Neural crest cell (in vitro differentiated cells): ENCODE measurements around the gene OGFR. TPM values are rescaled to one million over a fixed set of nuclear protein-coding genes. Genes with fewer than 3 reads are reported as not detected.
A peak's percentile ranks its signal among the peaks of the same experiment; 100 is the strongest.

Experiments
- DNase-seq: peaks from one replicate; pipeline ENCODE4 v3.0.0; 2021; ENCODE audit warnings: low read depth, mixed read lengths, low spot score
- H3K27ac Mint-ChIP-seq: one replicate; pipeline ENCODE4 v1.8.0; 2021; ENCODE audit warnings: mild to moderate bottlenecking, mixed read lengths; ENCODE audit not compliant: unreplicated experiment
- H3K27me3 Mint-ChIP-seq: 2 replicates; pipeline ENCODE4 v1.8.0; 2021; ENCODE audit warnings: low read depth, mild to moderate bottlenecking, mixed read lengths
- H3K36me3 Mint-ChIP-seq: 2 replicates; pipeline ENCODE4 v1.8.0; 2021; ENCODE audit warnings: low read depth, mild to moderate bottlenecking, mixed read lengths
- H3K4me1 Mint-ChIP-seq: 2 replicates; pipeline ENCODE4 v1.8.0; 2021; ENCODE audit warnings: mixed read lengths
- H3K4me3 Mint-ChIP-seq: one replicate; pipeline ENCODE4 v1.8.0; 2021; ENCODE audit warnings: mild to moderate bottlenecking, mixed read lengths
- H3K9me3 Mint-ChIP-seq: 2 replicates; pipeline ENCODE4 v1.8.0; 2021; ENCODE audit warnings: mixed read lengths
- total RNA-seq: library from RNA; stranded (reverse); gene quantifications from 2 replicates; pipeline ENCODE4 v1.2.1, GENCODE V29; 2021
- TF ChIP-seq, protein P1 (sequence below): fragments of 200-600 bp; sonication (generic); conservative IDR thresholded peaks from 2 replicates; pipeline ENCODE4 v1.5.0; 2021; ENCODE audit warnings: antibody characterized with exemption, mild to moderate bottlenecking

OGFR gene
- total RNA-seq, 1 donor from 2014 or later, result 36.7 TPM

DNA sequence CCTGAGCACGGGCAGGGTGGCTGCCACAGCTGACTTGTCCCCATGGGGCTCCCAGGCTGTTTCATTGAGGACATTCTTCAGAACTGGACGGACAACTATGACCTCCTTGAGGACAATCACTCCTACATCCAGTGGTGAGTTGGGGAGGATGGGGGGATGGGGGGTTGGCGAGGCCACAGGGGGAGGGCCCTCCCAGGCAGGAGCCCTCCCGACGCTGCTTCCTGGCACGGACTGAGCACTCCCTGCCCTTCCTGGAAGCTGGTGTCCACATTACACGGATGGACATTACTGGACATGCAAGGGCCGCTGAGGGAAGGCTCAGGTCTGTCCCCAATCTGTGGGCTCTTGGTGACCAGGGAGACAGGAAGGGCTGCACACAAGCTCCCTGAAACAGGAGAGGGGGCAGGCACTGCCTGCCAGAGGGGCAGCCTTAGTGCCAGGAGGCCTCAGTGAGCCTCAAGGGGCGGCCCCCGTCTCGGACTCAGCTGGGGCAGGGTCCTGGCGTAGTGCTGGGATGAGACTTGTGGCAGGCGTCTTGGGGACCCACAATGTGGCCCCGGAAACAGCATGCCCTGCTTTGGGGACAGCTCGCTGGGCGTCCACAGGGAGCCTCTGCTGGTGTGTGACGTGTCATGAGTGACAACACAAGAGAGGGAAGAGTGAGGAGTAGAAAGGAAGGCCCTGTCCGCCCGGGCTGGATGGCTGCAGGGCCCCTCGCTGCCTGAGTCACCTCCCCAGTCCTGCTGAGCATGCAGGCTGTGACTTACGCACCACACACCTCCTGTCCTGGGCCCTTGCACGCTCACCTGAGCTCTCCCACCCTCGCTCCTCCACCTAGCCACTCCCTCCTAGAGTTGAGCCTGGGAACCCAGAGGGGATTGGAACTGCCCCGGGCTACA lies 5.1 kb downstream of the OGFR start:
- Mint-ChIP-seq H3K27ac (no peak overlapping the region), H3K4me3 (no peak overlapping the region), H3K27me3 (peaks cover 5% of the 10 kb centered on the region), H3K4me1 (peaks cover 15% of the 10 kb centered on the region), H3K9me3 (no peaks in the 10 kb centered on the region), H3K36me3 (no peaks in the 10 kb centered on the region)
- TF ChIP-seq, protein P1, sequence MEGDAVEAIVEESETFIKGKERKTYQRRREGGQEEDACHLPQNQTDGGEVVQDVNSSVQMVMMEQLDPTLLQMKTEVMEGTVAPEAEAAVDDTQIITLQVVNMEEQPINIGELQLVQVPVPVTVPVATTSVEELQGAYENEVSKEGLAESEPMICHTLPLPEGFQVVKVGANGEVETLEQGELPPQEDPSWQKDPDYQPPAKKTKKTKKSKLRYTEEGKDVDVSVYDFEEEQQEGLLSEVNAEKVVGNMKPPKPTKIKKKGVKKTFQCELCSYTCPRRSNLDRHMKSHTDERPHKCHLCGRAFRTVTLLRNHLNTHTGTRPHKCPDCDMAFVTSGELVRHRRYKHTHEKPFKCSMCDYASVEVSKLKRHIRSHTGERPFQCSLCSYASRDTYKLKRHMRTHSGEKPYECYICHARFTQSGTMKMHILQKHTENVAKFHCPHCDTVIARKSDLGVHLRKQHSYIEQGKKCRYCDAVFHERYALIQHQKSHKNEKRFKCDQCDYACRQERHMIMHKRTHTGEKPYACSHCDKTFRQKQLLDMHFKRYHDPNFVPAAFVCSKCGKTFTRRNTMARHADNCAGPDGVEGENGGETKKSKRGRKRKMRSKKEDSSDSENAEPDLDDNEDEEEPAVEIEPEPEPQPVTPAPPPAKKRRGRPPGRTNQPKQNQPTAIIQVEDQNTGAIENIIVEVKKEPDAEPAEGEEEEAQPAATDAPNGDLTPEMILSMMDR, result no peak
- DNase-seq, result no peak

DNA sequence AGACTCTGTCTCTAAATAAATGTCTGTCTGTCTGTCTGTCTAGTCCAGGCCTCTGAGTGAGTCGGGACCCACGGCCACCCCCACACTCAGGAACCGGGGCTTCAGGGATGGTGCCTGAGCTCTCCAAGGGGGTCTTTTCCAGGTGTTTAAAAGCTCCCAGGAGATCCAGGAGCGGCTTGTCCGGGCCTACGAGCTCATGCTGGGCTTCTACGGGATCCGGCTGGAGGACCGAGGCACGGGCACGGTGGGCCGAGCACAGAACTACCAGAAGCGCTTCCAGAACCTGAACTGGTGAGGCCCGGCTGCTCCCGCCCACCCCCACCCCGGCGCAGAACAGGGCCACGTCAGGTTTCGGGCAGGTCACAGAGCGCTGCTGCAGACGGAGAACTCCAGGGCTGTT lies 6.7 kb downstream of the OGFR start:
- TF ChIP-seq, protein P1, result no peak
- Mint-ChIP-seq H3K9me3 (no peaks in the 10 kb centered on the region), H3K36me3 (no peaks in the 10 kb centered on the region), H3K4me1 (peaks cover 16% of the 10 kb centered on the region), H3K27ac (no peak overlapping the region), H3K27me3 (peaks cover 21% of the 10 kb centered on the region), H3K4me3 (no peak overlapping the region)
- no peak for DNase-seq

DNA sequence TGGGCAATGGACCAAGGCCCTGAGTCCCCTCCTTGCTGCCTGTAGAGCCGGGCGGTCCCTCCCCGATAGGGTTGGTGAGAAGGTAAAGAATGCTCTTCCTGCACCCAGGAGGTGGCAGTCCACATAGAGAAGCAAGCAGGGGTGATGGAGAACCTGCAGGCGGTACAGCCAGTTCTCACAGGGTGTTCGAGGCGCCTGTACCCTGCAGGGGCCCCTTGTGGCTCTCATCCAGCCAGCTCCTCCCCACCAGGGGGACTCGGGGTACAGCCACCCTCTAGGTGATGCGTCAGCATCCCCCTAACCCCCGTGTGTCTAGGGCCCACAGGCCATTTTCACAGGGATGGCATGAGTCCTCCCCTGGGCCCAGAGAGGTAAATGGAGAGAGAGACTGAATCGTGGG lies 7.1 kb downstream of the OGFR start:
- peaks cover 23% of the 10 kb centered on the region for H3K27me3 Mint-ChIP-seq
- H3K4me1 Mint-ChIP-seq, result peaks cover 14% of the 10 kb centered on the region
- no peak overlapping the region for H3K4me3 Mint-ChIP-seq
- no peaks in the 10 kb centered on the region for H3K9me3 Mint-ChIP-seq
- H3K27ac Mint-ChIP-seq, result no peak overlapping the region
- no peaks in the 10 kb centered on the region for H3K36me3 Mint-ChIP-seq
- DNase-seq, result no peak
- TF ChIP-seq, protein P1, result no peak

DNA sequence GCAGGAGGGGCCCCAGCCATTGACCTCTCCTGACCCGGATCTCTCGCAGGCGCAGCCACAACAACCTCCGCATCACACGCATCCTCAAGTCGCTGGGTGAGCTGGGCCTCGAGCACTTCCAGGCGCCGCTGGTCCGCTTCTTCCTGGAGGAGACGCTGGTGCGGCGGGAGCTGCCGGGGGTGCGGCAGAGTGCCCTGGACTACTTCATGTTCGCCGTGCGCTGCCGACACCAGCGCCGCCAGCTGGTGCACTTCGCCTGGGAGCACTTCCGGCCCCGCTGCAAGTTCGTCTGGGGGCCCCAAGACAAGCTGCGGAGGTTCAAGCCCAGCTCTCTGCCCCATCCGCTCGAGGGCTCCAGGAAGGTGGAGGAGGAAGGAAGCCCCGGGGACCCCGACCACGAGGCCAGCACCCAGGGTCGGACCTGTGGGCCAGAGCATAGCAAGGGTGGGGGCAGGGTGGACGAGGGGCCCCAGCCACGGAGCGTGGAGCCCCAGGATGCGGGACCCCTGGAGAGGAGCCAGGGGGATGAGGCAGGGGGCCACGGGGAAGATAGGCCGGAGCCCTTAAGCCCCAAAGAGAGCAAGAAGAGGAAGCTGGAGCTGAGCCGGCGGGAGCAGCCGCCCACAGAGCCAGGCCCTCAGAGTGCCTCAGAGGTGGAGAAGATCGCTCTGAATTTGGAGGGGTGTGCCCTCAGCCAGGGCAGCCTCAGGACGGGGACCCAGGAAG lies 7.7 kb downstream of the OGFR start:
- no peak for DNase-seq
- H3K4me3 Mint-ChIP-seq, result peak overlapping the region; percentile 47
- peaks cover 14% of the 10 kb centered on the region for H3K4me1 Mint-ChIP-seq
- H3K27ac Mint-ChIP-seq, result no peak overlapping the region
- peaks cover 23% of the 10 kb centered on the region for H3K27me3 Mint-ChIP-seq
- TF ChIP-seq, protein P1, result no peak
- no peaks in the 10 kb centered on the region for H3K9me3 Mint-ChIP-seq
- H3K36me3 Mint-ChIP-seq, result no peaks in the 10 kb centered on the region

DNA sequence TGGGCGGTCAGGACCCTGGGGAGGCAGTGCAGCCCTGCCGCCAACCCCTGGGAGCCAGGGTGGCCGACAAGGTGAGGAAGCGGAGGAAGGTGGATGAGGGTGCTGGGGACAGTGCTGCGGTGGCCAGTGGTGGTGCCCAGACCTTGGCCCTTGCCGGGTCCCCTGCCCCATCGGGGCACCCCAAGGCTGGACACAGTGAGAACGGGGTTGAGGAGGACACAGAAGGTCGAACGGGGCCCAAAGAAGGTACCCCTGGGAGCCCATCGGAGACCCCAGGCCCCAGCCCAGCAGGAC lies 8.2 kb downstream of the OGFR start:
- Mint-ChIP-seq H3K4me3 (peak overlapping the region; percentile 47), H3K36me3 (no peaks in the 10 kb centered on the region), H3K4me1 (peaks cover 14% of the 10 kb centered on the region), H3K27me3 (peaks cover 26% of the 10 kb centered on the region), H3K9me3 (no peaks in the 10 kb centered on the region), H3K27ac (no peak overlapping the region)
- DNase-seq, result no peak
- TF ChIP-seq, protein P1, result no peak
